Skeletal muscle tissue (tissue), 4 donors: ENCODE data around the gene HECW1. TPM values are rescaled to one million over a fixed set of nuclear protein-coding genes. Genes with fewer than 3 reads are reported as not detected.

Experiments
- H3K27ac ChIP-seq: one replicate; pipeline ENCODE4 v1.7.0; 2013; ENCODE audit warnings: mild to moderate bottlenecking, low read depth, low read length, inconsistent platforms
- H3K27me3 ChIP-seq, 3 donors: one replicate each; pipeline ENCODE4 v1.7.0; 2013; ENCODE audit warnings: low read length in 3 of 3; ENCODE audit not compliant: control insufficient read depth in 3 of 3, insufficient read depth in 3 of 3
- H3K36me3 ChIP-seq, 3 donors: one replicate each; pipeline ENCODE4 v1.7.0; 2013; ENCODE audit warnings: low read length in 3 of 3; ENCODE audit not compliant: control insufficient read depth in 3 of 3, insufficient read depth in 3 of 3
- H3K4me1 ChIP-seq, 3 donors: one replicate each; pipeline ENCODE4 v1.7.0; 2013; ENCODE audit warnings: low read length in 3 of 3, mild to moderate bottlenecking in 3 of 3; ENCODE audit not compliant: control insufficient read depth in 3 of 3, insufficient read depth in 3 of 3
- H3K4me3 ChIP-seq, 3 donors: one replicate each; pipeline ENCODE4 v1.7.0; 2013; ENCODE audit warnings: low read length in 3 of 3
- H3K9ac ChIP-seq, 3 donors: one replicate each; pipeline ENCODE4 v1.7.0; 2013; ENCODE audit warnings: low read length in 3 of 3, mild to moderate bottlenecking in 3 of 3, moderate library complexity in 2 of 3, low read depth in 1 of 3
- H3K9me3 ChIP-seq, 3 donors: one replicate each; pipeline ENCODE4 v1.7.0; 2013; ENCODE audit warnings: low read length in 3 of 3; ENCODE audit not compliant: control insufficient read depth in 3 of 3
- total RNA-seq: library from RNA; depleted of rRNA; stranded (reverse); fragments of >200 nt; gene quantifications from one replicate; pipeline ENCODE4 v1.2.3, GENCODE V29; 2014
- donor health status: Osteomylitis.

HECW1 gene
- total RNA-seq, 1 donor from 2014 or later = not detected

GRCh38 chr7:43139137-43139536 lies 26.7 kb downstream of the HECW1 start:
- H3K4me3 ChIP-seq = no peak overlapping the region

GRCh38 chr7:43140186-43140585 lies 27.7 kb downstream of the HECW1 start:
- Histone ChIP-seq H3K9me3 (no peaks in the 10 kb centered on the region), H3K4me1 (no peaks in the 10 kb centered on the region), H3K9ac (no peak overlapping the region), H3K27ac (no peak overlapping the region), H3K36me3 (no peaks in the 10 kb centered on the region), H3K4me3 (no peak overlapping the region), H3K27me3 (no peaks in the 10 kb centered on the region)

More at GRCh38 chr7:43139137-43139536, 26.7 kb downstream of the HECW1 start:
- Histone ChIP-seq H3K36me3 (no peaks in the 10 kb centered on the region), H3K27me3 (no peaks in the 10 kb centered on the region), H3K9me3 (no peaks in the 10 kb centered on the region), H3K9ac (no peak overlapping the region), H3K27ac (no peak overlapping the region), H3K4me1 (no peaks in the 10 kb centered on the region)

GRCh38 chr7:43141091-43141490 lies 28.6 kb downstream of the HECW1 start:
- H3K4me1 ChIP-seq = no peaks in the 10 kb centered on the region
- H3K9ac ChIP-seq = no peak overlapping the region
- no peaks in the 10 kb centered on the region for H3K27me3 ChIP-seq
- no peak overlapping the region for H3K4me3 ChIP-seq
- no peak overlapping the region for H3K27ac ChIP-seq
- H3K9me3 ChIP-seq = no peaks in the 10 kb centered on the region
- H3K36me3 ChIP-seq = no peaks in the 10 kb centered on the region

GRCh38 chr7:43142703-43143102 lies 30.3 kb downstream of the HECW1 start:
- H3K4me1 ChIP-seq = no peaks in the 10 kb centered on the region
- H3K36me3 ChIP-seq = no peaks in the 10 kb centered on the region
- H3K4me3 ChIP-seq = no peak overlapping the region
- no peaks in the 10 kb centered on the region for H3K9me3 ChIP-seq
- H3K27me3 ChIP-seq = no peaks in the 10 kb centered on the region
- H3K9ac ChIP-seq = no peak overlapping the region
- H3K27ac ChIP-seq = no peak overlapping the region

- no peak overlapping the region for H3K27ac ChIP-seq
- H3K27me3 ChIP-seq = no peaks in the 10 kb centered on the region
- H3K36me3 ChIP-seq = no peaks in the 10 kb centered on the region
- no peaks in the 10 kb centered on the region for H3K4me1 ChIP-seq
- H3K4me3 ChIP-seq = no peak overlapping the region
- no peak overlapping the region for H3K9ac ChIP-seq
- no peaks in the 10 kb centered on the region for H3K9me3 ChIP-seq
These were observed 31.6 kb downstream of the HECW1 start for GRCh38 chr7:43143918-43144589.

- Histone ChIP-seq H3K27me3 (no peaks in the 10 kb centered on the region), H3K4me1 (no peaks in the 10 kb centered on the region), H3K9ac (no peak overlapping the region), H3K9me3 (no peaks in the 10 kb centered on the region), H3K27ac (no peak overlapping the region), H3K4me3 (no peak overlapping the region), H3K36me3 (no peaks in the 10 kb centered on the region)
These were observed 35.8 kb downstream of the HECW1 start for GRCh38 chr7:43148161-43148731.

GRCh38 chr7:43151076-43151475 lies 38.6 kb downstream of the HECW1 start:
- H3K4me3 ChIP-seq = no peak overlapping the region
- no peak overlapping the region for H3K9ac ChIP-seq
- no peaks in the 10 kb centered on the region for H3K9me3 ChIP-seq
- H3K27ac ChIP-seq = no peak overlapping the region
- no peaks in the 10 kb centered on the region for H3K27me3 ChIP-seq
- no peaks in the 10 kb centered on the region for H3K4me1 ChIP-seq
- no peaks in the 10 kb centered on the region for H3K36me3 ChIP-seq

GRCh38 chr7:43152696-43153095 lies 40.2 kb downstream of the HECW1 start:
- Histone ChIP-seq H3K4me3 (no peak overlapping the region), H3K9me3 (no peaks in the 10 kb centered on the region), H3K27me3 (no peaks in the 10 kb centered on the region), H3K27ac (no peak overlapping the region), H3K9ac (no peak overlapping the region), H3K4me1 (no peaks in the 10 kb centered on the region), H3K36me3 (no peaks in the 10 kb centered on the region)

GRCh38 chr7:43155636-43156035 lies 43.2 kb downstream of the HECW1 start:
- H3K4me1 ChIP-seq = no peaks in the 10 kb centered on the region
- no peak overlapping the region for H3K4me3 ChIP-seq
- no peaks in the 10 kb centered on the region for H3K36me3 ChIP-seq
- no peak overlapping the region for H3K9ac ChIP-seq
- no peaks in the 10 kb centered on the region for H3K27me3 ChIP-seq
- H3K9me3 ChIP-seq = no peaks in the 10 kb centered on the region
- H3K27ac ChIP-seq = no peak overlapping the region

- Histone ChIP-seq H3K9me3 (no peaks in the 10 kb centered on the region), H3K9ac (no peak overlapping the region), H3K36me3 (no peaks in the 10 kb centered on the region), H3K27me3 (no peaks in the 10 kb centered on the region), H3K27ac (no peak overlapping the region), H3K4me3 (no peak overlapping the region), H3K4me1 (peaks cover 0 to 4% (median 0%) of the 10 kb centered on the region in 3 donors)
These were observed 51.4 kb downstream of the HECW1 start for GRCh38 chr7:43163885-43164284.
